ENCODE measurements around the gene CNTN4. TPM values are rescaled to one million over a fixed set of nuclear protein-coding genes. Genes with fewer than 3 reads are reported as not detected.

CNTN4 gene
- total RNA-seq, 1 donor from 2014 or later, result 23.0 TPM

DNA sequence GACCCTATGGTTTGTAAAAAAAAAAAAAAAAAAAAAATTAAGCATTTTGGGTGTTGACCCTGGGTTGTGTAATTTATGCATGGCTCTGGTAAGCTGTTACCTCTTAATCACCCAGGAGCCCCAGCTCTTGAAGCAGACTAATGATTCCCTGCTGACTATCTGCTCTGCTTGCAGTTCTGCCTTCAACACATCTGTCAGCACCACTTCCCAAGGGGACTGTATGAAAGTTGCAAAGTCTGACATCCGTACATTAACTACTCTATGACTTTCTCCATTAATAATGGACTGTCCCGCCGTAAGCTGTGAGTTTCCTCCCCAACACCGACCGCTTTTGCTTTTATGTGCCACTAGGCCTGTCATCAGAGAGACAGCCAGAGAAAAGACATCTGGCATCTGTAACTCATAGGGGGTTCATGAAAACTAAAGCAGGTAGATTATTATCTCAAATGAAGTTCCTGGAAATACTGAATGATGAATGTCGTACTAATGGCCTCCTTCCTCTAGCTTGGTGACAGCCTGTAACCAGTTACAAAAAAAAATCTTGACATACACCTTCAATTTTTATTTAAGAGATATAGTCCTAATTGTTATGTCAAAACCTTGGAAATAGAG is 740.0 kb downstream of the CNTN4 start:
- TF ChIP-seq, protein P1, sequence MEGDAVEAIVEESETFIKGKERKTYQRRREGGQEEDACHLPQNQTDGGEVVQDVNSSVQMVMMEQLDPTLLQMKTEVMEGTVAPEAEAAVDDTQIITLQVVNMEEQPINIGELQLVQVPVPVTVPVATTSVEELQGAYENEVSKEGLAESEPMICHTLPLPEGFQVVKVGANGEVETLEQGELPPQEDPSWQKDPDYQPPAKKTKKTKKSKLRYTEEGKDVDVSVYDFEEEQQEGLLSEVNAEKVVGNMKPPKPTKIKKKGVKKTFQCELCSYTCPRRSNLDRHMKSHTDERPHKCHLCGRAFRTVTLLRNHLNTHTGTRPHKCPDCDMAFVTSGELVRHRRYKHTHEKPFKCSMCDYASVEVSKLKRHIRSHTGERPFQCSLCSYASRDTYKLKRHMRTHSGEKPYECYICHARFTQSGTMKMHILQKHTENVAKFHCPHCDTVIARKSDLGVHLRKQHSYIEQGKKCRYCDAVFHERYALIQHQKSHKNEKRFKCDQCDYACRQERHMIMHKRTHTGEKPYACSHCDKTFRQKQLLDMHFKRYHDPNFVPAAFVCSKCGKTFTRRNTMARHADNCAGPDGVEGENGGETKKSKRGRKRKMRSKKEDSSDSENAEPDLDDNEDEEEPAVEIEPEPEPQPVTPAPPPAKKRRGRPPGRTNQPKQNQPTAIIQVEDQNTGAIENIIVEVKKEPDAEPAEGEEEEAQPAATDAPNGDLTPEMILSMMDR (IDR thresholded peaks at IDR 0.05; ENCODE audit: partially characterized antibody, unreplicated experiment), result no peak
- Mint-ChIP-seq H3K27ac (ENCODE audit: unreplicated experiment) (peak overlapping the region; percentile 57), H3K9me3 (ENCODE audit: unreplicated experiment) (no peaks in the 10 kb centered on the region), H3K36me3 (ENCODE audit: unreplicated experiment) (no peaks in the 10 kb centered on the region), H3K4me1 (ENCODE audit: low read depth, unreplicated experiment) (peaks cover 30% of the 10 kb centered on the region), H3K4me3 (ENCODE audit: unreplicated experiment) (no peak overlapping the region), H3K27me3 (ENCODE audit: unreplicated experiment) (no peaks in the 10 kb centered on the region)
- DNase-seq, result no peak

DNA sequence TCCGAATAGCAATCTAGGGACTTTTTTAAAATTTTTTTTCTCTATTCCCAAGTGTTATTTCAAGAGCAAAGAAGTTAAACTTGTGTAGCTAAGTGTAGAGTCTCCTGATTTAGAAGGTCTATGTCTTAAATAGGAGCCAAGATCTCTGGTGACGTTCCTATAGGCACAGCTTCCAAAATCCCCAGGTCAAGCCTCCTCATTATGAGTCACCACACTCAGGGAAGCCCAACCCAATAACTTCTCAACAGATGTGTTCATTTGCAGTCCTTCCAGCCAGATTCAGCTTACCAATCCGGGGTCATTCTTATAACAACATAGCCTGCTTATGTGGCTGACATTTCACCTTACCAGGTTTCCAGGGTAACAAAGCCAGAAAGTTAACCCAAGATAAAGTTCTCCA is 741.2 kb downstream of the CNTN4 start:
- TF ChIP-seq, protein P1 (IDR thresholded peaks at IDR 0.05; ENCODE audit: partially characterized antibody, unreplicated experiment), result no peak
- Mint-ChIP-seq H3K9me3 (ENCODE audit: unreplicated experiment) (no peaks in the 10 kb centered on the region), H3K27ac (ENCODE audit: unreplicated experiment) (peak overlapping the region; percentile 86), H3K36me3 (ENCODE audit: unreplicated experiment) (no peaks in the 10 kb centered on the region), H3K4me1 (ENCODE audit: low read depth, unreplicated experiment) (peaks cover 35% of the 10 kb centered on the region), H3K27me3 (ENCODE audit: unreplicated experiment) (no peaks in the 10 kb centered on the region), H3K4me3 (ENCODE audit: unreplicated experiment) (peak overlapping the region; percentile 26)
- DNase-seq, result no peak

DNA sequence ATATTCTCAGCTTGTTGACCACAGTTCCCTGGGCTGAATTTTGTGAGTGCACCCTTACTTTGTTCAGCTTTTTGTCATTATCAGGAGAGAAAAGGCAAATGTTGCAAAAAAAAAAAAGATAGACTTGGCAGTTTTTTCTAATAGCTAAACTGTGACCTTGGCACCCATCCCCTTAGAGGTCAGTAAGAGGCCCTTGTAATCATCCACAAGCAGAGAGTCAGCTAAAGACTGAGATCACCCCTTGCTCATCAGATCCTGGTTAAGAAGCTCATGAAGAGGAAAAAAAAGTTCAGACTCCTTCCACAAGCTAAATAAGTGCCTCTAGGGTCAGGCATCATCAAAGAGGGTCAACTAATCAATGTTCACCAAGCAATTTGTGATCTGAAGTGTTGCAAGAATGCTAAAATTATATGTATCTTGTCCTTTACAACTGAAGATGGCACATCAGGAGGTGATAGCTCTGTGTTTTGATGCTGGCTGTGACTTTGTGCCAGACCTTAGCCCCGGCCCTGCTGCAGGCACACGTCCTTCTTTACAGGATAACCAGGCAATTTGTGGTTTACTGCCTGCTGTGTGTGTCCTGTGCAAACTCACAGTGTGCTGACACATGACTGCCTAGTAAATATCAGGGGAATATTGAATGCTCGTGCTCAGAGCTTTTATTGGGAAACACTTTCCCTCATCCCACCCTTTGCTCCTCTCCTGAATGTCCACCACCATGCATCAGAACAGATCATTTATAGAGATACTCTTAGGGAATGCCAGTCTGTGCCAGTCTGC is 748.6 kb downstream of the CNTN4 start:
- peaks cover 1% of the 10 kb centered on the region for H3K27me3 Mint-ChIP-seq (ENCODE audit: unreplicated experiment)
- no peaks in the 10 kb centered on the region for H3K36me3 Mint-ChIP-seq (ENCODE audit: unreplicated experiment)
- no peak overlapping the region for H3K27ac Mint-ChIP-seq (ENCODE audit: unreplicated experiment)
- peaks cover 15% of the 10 kb centered on the region for H3K4me1 Mint-ChIP-seq (ENCODE audit: low read depth, unreplicated experiment)
- TF ChIP-seq, protein P1 (IDR thresholded peaks at IDR 0.05; ENCODE audit: partially characterized antibody, unreplicated experiment), result no peak
- no peaks in the 10 kb centered on the region for H3K9me3 Mint-ChIP-seq (ENCODE audit: unreplicated experiment)
- H3K4me3 Mint-ChIP-seq (ENCODE audit: unreplicated experiment), result no peak overlapping the region
- no peak for DNase-seq

DNA sequence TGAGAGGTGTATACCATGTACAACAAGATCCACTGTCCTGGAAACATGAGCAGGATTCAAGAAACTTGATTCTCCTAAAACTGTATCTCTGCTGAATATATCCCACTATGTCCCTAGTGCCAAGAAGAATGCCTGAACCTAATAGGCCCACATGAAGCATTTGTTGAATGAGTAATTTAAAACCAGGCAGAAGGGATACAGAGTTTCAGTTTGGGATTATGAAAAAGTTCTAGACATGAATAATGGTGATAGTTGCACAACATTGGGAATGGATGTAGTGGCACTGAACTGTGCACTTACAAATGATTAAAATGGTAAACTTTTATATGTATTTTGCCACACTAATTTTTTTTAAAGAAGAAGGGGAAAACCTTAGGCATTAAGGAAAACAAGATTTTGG is 750.4 kb downstream of the CNTN4 start:
- DNase-seq, result no peak
- TF ChIP-seq, protein P1 (IDR thresholded peaks at IDR 0.05; ENCODE audit: partially characterized antibody, unreplicated experiment), result no peak
- Mint-ChIP-seq H3K4me1 (ENCODE audit: low read depth, unreplicated experiment) (peaks cover 8% of the 10 kb centered on the region), H3K36me3 (ENCODE audit: unreplicated experiment) (no peaks in the 10 kb centered on the region), H3K27me3 (ENCODE audit: unreplicated experiment) (peaks cover 1% of the 10 kb centered on the region), H3K4me3 (ENCODE audit: unreplicated experiment) (no peak overlapping the region), H3K27ac (ENCODE audit: unreplicated experiment) (no peak overlapping the region), H3K9me3 (ENCODE audit: unreplicated experiment) (no peaks in the 10 kb centered on the region)

DNA sequence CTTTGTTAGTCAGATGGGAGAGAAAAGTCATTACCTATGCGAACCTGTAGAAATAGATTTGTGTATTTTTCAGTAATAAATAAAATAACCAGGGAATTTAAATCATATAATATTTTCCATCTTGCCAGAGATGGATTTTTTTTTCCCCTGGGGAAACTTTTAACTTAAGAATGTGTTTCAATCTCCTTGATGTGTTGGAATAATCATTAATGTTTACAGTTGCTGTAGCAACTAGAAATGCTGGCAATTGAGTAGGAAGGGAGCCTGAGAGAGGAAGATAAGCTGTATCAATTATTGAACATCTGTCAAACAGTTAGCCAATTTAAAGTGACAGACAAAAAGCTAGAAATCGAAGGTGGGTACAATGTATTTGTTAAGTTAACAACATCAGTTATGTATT is 752.0 kb downstream of the CNTN4 start:
- no peak for DNase-seq
- TF ChIP-seq, protein P1 (IDR thresholded peaks at IDR 0.05; ENCODE audit: partially characterized antibody, unreplicated experiment), result no peak
- Mint-ChIP-seq H3K4me3 (ENCODE audit: unreplicated experiment) (no peak overlapping the region), H3K36me3 (ENCODE audit: unreplicated experiment) (no peaks in the 10 kb centered on the region), H3K27me3 (ENCODE audit: unreplicated experiment) (peaks cover 1% of the 10 kb centered on the region), H3K27ac (ENCODE audit: unreplicated experiment) (no peak overlapping the region), H3K4me1 (ENCODE audit: low read depth, unreplicated experiment) (peaks cover 7% of the 10 kb centered on the region), H3K9me3 (ENCODE audit: unreplicated experiment) (no peaks in the 10 kb centered on the region)
